ENCODE data around the gene MICALL1.

Gene MICALL1

GRCh38 chr22:37907036-37907954, 1.2 kb downstream of the MICALL1 start:
- DNase-seq: no peak

- no peak for DNase-seq
Measured at GRCh38 chr22:37909766-37910165, 3.7 kb downstream of the MICALL1 start.

- DNase-seq: no peak
Measured at GRCh38 chr22:37910890-37911672, 5.0 kb downstream of the MICALL1 start.

GRCh38 chr22:37911697-37912096, 5.6 kb downstream of the MICALL1 start:
- DNase-seq: no peak

GRCh38 chr22:37912171-37912570, 6.1 kb downstream of the MICALL1 start:
- DNase-seq: no peak

GRCh38 chr22:37913233-37913721, 7.2 kb downstream of the MICALL1 start:
- no peak for DNase-seq

GRCh38 chr22:37916311-37916710, 10.2 kb downstream of the MICALL1 start:
- no peak for DNase-seq

GRCh38 chr22:37917874-37918548, 11.9 kb downstream of the MICALL1 start:
- no peak for DNase-seq

- DNase-seq: no peak
Measured at GRCh38 chr22:37918580-37919270, 12.6 kb downstream of the MICALL1 start.

- DNase-seq: no peak
Measured at GRCh38 chr22:37920126-37920525, 14.0 kb downstream of the MICALL1 start.

- no peak for DNase-seq
Measured at GRCh38 chr22:37922191-37922590, 16.1 kb downstream of the MICALL1 start.

GRCh38 chr22:37923927-37924326, 17.8 kb downstream of the MICALL1 start:
- no peak for DNase-seq

- DNase-seq: no peak
Measured at GRCh38 chr22:37924386-37925065, 18.4 kb downstream of the MICALL1 start.

- DNase-seq: no peak
Measured at GRCh38 chr22:37925330-37925729, 19.2 kb downstream of the MICALL1 start.

GRCh38 chr22:37925767-37926166, 19.7 kb downstream of the MICALL1 start:
- DNase-seq: no peak

- DNase-seq: no peak
Measured at GRCh38 chr22:37926358-37926757, 20.3 kb downstream of the MICALL1 start.

GRCh38 chr22:37926771-37927636, 20.9 kb downstream of the MICALL1 start:
- no peak for DNase-seq

- no peak for DNase-seq
Measured at GRCh38 chr22:37927637-37927936, 21.5 kb downstream of the MICALL1 start.

- no peak for DNase-seq
Measured at GRCh38 chr22:37929390-37929789, 23.3 kb downstream of the MICALL1 start.

- DNase-seq: peak; percentile 29
Measured at GRCh38 chr22:37930270-37930951, 24.3 kb downstream of the MICALL1 start.

Measured in activated CD4-positive, alpha-beta T cell treated with anti-CD3 and anti-CD28 coated beads, Interleukin-10, Interleukin-2, amounts not matched to agents 100 ng/mL and 50 ng/mL, durations not matched to agents 16 hours and 8 hours (primary cell).